ENCODE measurements around the gene PCBP4. TPM values are rescaled to one million over a fixed set of nuclear protein-coding genes. Genes with fewer than 3 reads are reported as not detected.

The PCBP4 gene
- total RNA-seq, 2 experiments from 2014 or later: 2.0 to 12.5 TPM

- intact Hi-C loops (cut with micrococcal nuclease; ENCODE audit: unreplicated experiment): no loop called here
- Histone ChIP-seq H3K27ac (ENCODE audit: low read depth, low read length, poor library complexity, severe bottlenecking) (no peak overlapping the region), H4K20me1 (ENCODE audit: insufficient read depth, low read length) (no peaks in the 10 kb centered on the region), H3K9me2 (ENCODE audit: insufficient read depth, low read length) (no peaks in the 10 kb centered on the region), H2AFZ (ENCODE audit: low read length) (no peak overlapping the region), H3K9me3 (ENCODE audit: low read length) (no peaks in the 10 kb centered on the region), H3K4me2 (ENCODE audit: low read length) (peak overlapping the region; percentile 2; the same call in 1 of the 2 replicates), H3K4me3 (ENCODE audit: low read depth, low read length, poor library complexity, severe bottlenecking) (no peak overlapping the region), H3K79me2 (ENCODE audit: insufficient read depth, low read depth, low read length) (no peaks in the 10 kb centered on the region), H3K4me1 (ENCODE audit: insufficient read depth, low read length, poor library complexity, severe bottlenecking) (peaks cover 31% of the 10 kb centered on the region), H3K36me3 (ENCODE audit: insufficient read depth, low read length) (no peaks in the 10 kb centered on the region)
- DNase-seq (ENCODE audit: low spot score): peak; percentile 30
- POLR2A ChIA-PET: no interaction called here
- no TSS peak for BruUV-seq (replicated peaks)
- TF ChIP-seq EZH2phosphoT487 (IDR thresholded peaks at IDR 0.05; ENCODE audit: borderline replicate concordance, low read depth, low read length): no peak
- no peak for TF ChIP-seq CTCF (conservative IDR thresholded peaks at IDR 0.05; ENCODE audit: low read length)
- CTCF ChIA-PET (ENCODE audit: unreplicated experiment): no interaction called here
These were observed 10.3 kb upstream of the PCBP4 start for GRCh38 chr3:51977446-51978142.

DNA sequence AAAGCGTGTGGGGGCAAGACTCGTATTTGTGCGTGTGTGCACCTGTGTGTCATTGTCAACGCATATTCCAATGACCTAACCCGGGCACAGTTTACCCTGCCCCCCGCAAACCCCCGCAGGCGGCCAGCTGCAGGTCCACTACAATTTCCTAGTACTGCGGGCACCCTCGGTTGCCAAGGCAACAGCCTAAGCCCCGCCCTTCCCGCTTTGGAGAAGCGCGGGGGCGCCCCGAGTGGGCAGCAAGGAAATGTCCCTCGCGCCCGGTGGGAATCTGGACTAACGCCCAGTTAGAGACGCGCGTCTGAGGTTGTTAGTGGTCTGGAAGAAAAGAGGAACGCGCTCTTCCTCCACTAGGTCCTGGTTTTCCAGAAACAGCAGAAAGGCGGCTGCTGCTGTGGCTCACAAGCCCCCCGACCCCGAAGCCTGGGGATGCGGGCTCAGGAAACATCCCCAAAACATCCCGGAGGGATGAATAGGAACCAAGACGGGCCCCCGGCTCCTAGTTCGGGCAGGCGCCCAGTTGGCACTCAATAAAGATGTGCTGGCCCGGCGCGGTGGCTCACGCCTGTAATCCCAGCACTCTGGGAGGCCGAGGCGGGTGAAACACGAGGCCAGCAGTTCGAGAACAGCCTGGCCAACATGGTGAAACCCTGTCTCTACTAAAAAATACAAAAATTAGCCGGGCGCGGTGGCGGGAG is 8.7 kb upstream of the PCBP4 start:
- peak overlapping the region; percentile 76 for H3K4me3 ChIP-seq (ENCODE audit: low read depth, low read length, poor library complexity, severe bottlenecking)
- peaks cover 30% of the 10 kb centered on the region for H3K4me1 ChIP-seq (ENCODE audit: insufficient read depth, low read length, poor library complexity, severe bottlenecking)
- no peaks in the 10 kb centered on the region for H3K79me2 ChIP-seq (ENCODE audit: insufficient read depth, low read depth, low read length)
- no peaks in the 10 kb centered on the region for H3K9me3 ChIP-seq (ENCODE audit: low read length)
- peak overlapping the region; percentile 95; the same call in 1 of the 2 replicates for H2AFZ ChIP-seq (ENCODE audit: low read length)
- intact Hi-C loops (cut with micrococcal nuclease; ENCODE audit: unreplicated experiment): loop anchor here (2.0 kb wide), 1 partner anchor 19 kb away; the partner anchor contains the start of gene RPL29
- H3K27ac ChIP-seq (ENCODE audit: low read depth, low read length, poor library complexity, severe bottlenecking): no peak overlapping the region
- ChIA-PET POLR2A (interaction anchor here (0.7 kb wide), 1 partner anchor 34 kb away, joined by 3 read pairs; the partner anchor contains the start of genes PARP3 and RRP9), CTCF (ENCODE audit: unreplicated experiment) (no interaction called here)
- no peaks in the 10 kb centered on the region for H3K36me3 ChIP-seq (ENCODE audit: insufficient read depth, low read length)
- peak; percentile 44 for DNase-seq (ENCODE audit: low spot score)
- no TSS peak for BruUV-seq (replicated peaks)
- TF ChIP-seq EZH2phosphoT487 (IDR thresholded peaks at IDR 0.05; ENCODE audit: borderline replicate concordance, low read depth, low read length) (no peak), CTCF (conservative IDR thresholded peaks at IDR 0.05; ENCODE audit: low read length) (0 out of 2 replicates have a peak, but pooled peaks have one; percentile 41)
- no peaks in the 10 kb centered on the region for H4K20me1 ChIP-seq (ENCODE audit: insufficient read depth, low read length)
- no peaks in the 10 kb centered on the region for H3K9me2 ChIP-seq (ENCODE audit: insufficient read depth, low read length)
- peak overlapping the region; percentile 95 for H3K4me2 ChIP-seq (ENCODE audit: low read length)
